ENCODE data around the gene FBXW9.

GRCh38 chr19:12689012-12689411 lies 7.4 kb downstream of the FBXW9 start:
- TF ChIP-seq EZH2 (IDR thresholded peaks at IDR 0.05) (no peak), EZH2phosphoT487 (IDR thresholded peaks at IDR 0.05) (no peak)
- TF ChIP-seq, protein P1, sequence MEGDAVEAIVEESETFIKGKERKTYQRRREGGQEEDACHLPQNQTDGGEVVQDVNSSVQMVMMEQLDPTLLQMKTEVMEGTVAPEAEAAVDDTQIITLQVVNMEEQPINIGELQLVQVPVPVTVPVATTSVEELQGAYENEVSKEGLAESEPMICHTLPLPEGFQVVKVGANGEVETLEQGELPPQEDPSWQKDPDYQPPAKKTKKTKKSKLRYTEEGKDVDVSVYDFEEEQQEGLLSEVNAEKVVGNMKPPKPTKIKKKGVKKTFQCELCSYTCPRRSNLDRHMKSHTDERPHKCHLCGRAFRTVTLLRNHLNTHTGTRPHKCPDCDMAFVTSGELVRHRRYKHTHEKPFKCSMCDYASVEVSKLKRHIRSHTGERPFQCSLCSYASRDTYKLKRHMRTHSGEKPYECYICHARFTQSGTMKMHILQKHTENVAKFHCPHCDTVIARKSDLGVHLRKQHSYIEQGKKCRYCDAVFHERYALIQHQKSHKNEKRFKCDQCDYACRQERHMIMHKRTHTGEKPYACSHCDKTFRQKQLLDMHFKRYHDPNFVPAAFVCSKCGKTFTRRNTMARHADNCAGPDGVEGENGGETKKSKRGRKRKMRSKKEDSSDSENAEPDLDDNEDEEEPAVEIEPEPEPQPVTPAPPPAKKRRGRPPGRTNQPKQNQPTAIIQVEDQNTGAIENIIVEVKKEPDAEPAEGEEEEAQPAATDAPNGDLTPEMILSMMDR (IDR thresholded peaks at IDR 0.05), result no peak

Measured in neural progenitor cell (in vitro differentiated cells).